Measurements from ENCODE around the gene AUTS2.

AUTS2 gene

GRCh38 chr7:70455925-70456324 is 857.6 kb downstream of the AUTS2 start:
- no peak for TF ChIP-seq CTCF (IDR thresholded peaks at IDR 0.05; ENCODE audit: extremely low read depth, missing control alignments)
- DNase-seq (ENCODE audit: low spot score), result no peak

- DNase-seq (ENCODE audit: low spot score), result peak; percentile 12
- no peak for TF ChIP-seq CTCF (IDR thresholded peaks at IDR 0.05; ENCODE audit: extremely low read depth, missing control alignments)
Observed at GRCh38 chr7:70456719-70457118, 858.4 kb downstream of the AUTS2 start.

GRCh38 chr7:70457482-70457881 is 859.2 kb downstream of the AUTS2 start:
- no peak for TF ChIP-seq CTCF (IDR thresholded peaks at IDR 0.05; ENCODE audit: extremely low read depth, missing control alignments)
- no peak for DNase-seq (ENCODE audit: low spot score)

- DNase-seq (ENCODE audit: low spot score), result no peak
- no peak for TF ChIP-seq CTCF (IDR thresholded peaks at IDR 0.05; ENCODE audit: extremely low read depth, missing control alignments)
Observed at GRCh38 chr7:70457883-70458680, 859.8 kb downstream of the AUTS2 start.

- DNase-seq (ENCODE audit: low spot score), result no peak
- no peak for TF ChIP-seq CTCF (IDR thresholded peaks at IDR 0.05; ENCODE audit: extremely low read depth, missing control alignments)
Observed at GRCh38 chr7:70458745-70459144, 860.5 kb downstream of the AUTS2 start.

GRCh38 chr7:70459546-70459945 is 861.3 kb downstream of the AUTS2 start:
- DNase-seq (ENCODE audit: low spot score), result no peak
- TF ChIP-seq CTCF (IDR thresholded peaks at IDR 0.05; ENCODE audit: extremely low read depth, missing control alignments), result no peak

- DNase-seq (ENCODE audit: low spot score), result no peak
- TF ChIP-seq CTCF (IDR thresholded peaks at IDR 0.05; ENCODE audit: extremely low read depth, missing control alignments), result no peak
Observed at GRCh38 chr7:70460071-70460470, 861.8 kb downstream of the AUTS2 start.
